22Rv1 (cell line): ENCODE results near the gene ZNF407.

Experiments used
- H3K27ac ChIP-seq: fragments of 450-650 bp; 2 replicates; pipeline ENCODE4 v1.5.1; 2017
- CTCF ChIP-seq: fragments of 450-650 bp; IDR thresholded peaks from 2 replicates; pipeline ENCODE4 v1.5.1; 2017; ENCODE audit warnings: mild to moderate bottlenecking
- ZFX ChIP-seq: fragments of 450-650 bp; IDR thresholded peaks from 2 replicates; pipeline ENCODE4 v1.6.1; 2017; ENCODE audit warnings: antibody characterized with exemption, borderline replicate concordance

The ZNF407 gene

GRCh38 chr18:75110846-75111415, 513.3 kb downstream of the ZNF407 start:
- TF ChIP-seq CTCF (no peak), ZFX (no peak)
- H3K27ac ChIP-seq = no peak overlapping the region

GRCh38 chr18:75111760-75112159, 514.1 kb downstream of the ZNF407 start:
- TF ChIP-seq CTCF (no peak), ZFX (no peak)
- no peak overlapping the region for H3K27ac ChIP-seq

GRCh38 chr18:75112186-75113096, 514.8 kb downstream of the ZNF407 start:
- no peak for TF ChIP-seq ZFX
- TF ChIP-seq CTCF = no peak
- H3K27ac ChIP-seq = no peak overlapping the region

GRCh38 chr18:75113455-75113854, 515.8 kb downstream of the ZNF407 start:
- H3K27ac ChIP-seq = no peak overlapping the region
- TF ChIP-seq CTCF = no peak
- no peak for TF ChIP-seq ZFX

- H3K27ac ChIP-seq = no peak overlapping the region
- TF ChIP-seq CTCF (no peak), ZFX (no peak)
Measured at GRCh38 chr18:75114231-75114764, 516.6 kb downstream of the ZNF407 start.
